Activated naive CD4-positive, alpha-beta T cell (primary cell): ENCODE results near the gene KIF26A.
"Not testable (repeated sequence)": the region's sequence is repeated elsewhere in the genome, so short reads cannot be mapped to it uniquely, and the experiment has no call there.

ENCODE experiments used
- DNase-seq, 4 experiments: peaks; one replicate each; lab custom pipeline; 2025; lab: John Stamatoyannopoulos, UW

Gene KIF26A

DNA sequence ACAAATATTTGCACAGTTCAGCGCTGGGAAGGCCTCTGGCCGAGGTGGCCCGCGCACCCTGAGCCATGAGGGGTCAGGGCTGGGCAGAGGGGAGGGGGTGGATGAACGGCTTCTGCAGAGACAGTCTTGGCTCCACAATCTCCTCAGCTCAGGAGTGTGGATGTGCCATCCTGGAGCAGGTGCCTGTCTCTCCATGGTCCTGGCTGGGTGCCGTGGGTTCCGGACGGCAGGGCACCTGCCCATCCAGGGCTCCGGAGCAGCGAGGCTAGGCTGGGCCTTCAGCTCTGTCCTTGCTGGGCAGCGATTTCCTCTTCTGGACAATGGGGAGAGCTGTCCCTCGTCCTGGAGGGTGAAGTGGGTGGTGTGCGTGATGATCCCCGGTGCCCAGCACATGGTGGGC, 55.6 kb downstream of the KIF26A start:
- no peak for DNase-seq

DNA sequence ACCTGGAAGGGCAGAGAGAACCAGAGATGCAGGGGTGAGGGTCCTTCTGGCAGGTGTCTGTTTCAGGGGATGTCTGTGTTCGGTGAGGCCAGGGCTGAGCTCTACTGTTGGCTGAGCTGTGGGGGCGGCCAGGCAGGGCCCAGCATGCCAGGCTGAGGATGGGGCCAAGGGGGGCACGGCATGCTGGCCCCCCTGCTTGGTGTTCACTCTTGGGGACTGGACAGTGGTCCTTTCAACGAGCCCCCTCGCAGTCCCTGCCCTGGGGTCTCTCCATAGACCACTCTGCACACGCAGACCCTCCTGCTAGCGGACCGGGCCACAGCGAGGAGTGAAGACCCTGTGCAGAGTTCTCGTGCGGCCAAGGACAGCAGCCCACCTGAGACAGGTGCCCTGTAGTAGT, 56.3 kb downstream of the KIF26A start:
- no peak for DNase-seq

DNA sequence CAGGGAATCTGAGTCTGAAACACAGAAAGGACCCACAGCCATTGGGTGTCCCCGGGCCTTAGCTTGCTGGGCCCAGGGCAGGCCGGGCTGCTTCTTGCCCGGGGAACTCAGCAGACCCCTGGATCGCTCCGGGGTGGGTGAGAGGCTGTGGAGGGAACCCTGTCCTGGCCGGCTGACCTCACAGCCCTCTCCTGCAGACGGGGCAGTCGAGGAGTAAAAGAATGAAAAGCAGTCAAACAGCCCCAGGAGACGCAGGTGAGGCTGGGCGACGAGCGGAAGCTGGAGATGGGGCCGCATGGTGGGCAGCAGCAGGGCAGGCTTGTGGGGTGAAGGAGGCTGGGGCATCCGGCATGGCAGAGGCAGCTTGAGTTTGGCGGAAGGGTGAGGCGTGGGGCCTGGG, 57.0 kb downstream of the KIF26A start:
- no peak for DNase-seq

DNA sequence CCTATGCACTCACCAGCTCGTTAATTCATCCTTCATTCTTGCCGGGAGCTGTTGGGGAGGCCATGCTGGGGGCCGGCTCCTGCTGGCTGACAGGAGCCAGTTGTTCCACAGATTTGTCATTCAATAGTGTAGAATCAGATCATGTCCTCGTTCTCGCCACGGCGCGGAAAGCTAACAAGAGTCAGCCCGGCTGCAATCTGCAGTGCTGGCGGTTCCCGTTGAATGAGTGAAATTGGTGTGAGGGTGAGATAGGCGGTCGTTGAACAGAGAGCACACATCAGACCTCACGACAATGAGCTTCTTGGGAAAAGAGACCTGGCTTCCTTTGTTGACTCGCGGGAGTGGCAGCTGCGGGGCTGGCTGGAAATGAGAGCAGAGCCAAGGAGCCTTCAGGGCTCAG, 57.5 kb downstream of the KIF26A start:
- no peak for DNase-seq

DNA sequence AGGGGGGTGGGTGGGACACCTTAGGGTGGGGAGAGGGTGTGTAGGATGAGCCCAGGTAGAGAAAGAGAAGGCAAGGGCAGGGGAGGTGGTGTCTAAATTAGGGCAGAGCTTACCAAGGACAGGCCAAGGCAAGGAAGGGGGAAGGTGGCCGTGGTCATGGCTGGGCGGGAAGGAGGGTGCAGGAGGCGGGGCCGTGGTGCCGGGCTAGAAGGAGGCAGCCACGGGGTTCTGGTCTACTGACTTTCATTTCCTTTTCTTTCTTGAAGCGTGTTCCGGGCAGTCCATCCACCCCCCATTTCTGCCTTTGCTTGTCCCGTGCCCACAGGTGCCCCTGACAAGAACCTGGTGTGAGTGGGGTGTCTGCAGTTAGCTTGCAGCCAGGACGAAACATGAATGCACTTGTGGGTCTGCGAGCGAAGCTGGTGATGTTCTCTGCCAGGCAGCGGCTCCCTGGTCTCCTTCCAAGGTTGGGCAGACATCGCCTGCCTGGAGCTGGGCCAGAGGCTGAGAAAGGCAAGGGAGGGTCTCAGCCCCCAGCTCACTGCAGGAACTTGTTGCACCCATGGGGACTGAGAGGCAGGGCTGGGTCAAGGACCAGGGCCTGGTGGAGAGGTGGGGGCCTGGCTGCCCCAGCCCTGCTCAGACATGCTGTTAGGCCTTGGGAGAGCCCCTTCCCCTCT, 58.2 kb downstream of the KIF26A start:
- no peak for DNase-seq

DNA sequence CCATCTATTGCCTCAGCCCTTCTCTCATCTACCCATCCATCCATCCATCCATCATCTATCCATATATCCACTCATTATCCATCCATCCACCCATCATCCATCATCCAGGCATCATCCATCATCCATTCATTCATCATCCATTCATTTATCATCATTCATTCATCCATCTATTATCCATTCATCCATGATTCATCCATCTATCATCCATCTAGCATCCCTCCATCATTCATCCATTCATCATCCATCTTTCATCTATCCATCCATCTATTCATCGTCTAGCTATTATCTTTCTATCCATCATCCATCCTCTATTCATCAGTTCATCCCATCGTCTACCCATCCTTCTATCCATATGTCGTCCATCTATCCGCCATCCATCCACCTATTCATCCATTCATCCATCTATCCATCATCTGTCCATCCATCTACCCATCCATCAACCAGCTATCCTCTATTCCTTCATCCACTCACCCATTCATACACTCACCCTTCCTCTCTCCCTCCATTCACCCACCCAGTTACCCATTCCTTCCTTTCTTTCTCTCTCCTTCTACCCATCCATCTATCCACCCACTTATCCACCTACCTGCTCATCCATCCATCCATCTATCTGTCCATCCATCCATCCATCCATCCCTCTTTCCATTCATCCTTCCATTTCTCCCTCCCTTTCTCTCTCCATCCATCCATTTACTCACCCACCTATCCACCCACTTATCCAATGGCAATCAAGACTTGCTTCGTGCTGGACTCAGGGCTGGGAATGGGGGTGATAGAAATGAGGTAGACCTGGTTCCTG, 59.3 kb downstream of the KIF26A start:
- no peak for DNase-seq

DNA sequence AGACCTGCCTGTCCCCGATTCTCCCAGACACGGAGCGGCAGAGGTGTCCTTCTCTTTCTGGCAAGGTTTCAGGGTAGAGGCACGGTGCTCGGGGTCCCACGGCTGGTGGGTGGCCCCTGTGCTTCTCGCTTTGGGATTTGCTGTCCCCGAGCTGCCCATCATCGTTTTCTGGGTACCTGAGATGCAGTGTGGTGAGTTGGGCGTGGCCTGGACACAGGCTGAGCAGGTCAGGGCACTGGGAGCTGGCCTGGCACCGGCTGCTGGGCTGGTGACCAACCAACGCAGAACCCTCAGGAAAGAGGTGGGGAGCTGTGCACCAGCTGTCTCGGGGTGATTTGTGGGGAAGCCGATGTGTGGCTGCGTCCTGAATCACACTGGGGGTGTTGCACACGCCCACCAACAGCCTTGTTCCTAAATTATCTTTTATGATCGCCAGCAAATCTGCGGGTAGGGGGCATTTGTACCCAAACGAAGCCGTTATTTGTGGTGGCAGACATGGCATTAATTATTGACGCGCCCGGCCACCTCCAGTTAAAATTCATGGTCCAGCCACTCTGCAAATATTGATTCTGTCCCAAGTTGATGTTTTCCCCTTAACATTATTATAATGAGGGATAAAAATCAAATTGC, 61.0 kb downstream of the KIF26A start:
- no peak for DNase-seq

DNA sequence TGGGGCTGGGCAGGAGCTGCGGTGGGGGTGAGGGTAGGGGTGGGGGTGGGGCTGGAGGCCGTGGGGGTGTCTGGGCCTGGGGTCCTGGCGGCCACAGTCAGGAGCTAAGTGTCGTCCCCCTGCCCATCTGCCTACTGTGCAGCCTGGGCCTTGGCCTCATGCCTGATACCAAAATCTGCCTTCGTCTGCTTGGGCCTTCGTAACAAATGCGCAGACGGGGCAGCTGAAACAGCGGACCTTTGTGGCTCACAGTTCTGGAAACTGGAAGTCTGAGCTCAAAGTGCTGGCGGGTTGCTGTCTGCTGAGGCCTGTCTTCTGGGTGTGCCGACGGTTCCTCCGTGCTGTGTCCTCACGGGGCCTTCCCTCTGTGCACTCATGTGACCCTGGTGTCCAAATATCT, 61.7 kb downstream of the KIF26A start:
- no peak for DNase-seq

DNA sequence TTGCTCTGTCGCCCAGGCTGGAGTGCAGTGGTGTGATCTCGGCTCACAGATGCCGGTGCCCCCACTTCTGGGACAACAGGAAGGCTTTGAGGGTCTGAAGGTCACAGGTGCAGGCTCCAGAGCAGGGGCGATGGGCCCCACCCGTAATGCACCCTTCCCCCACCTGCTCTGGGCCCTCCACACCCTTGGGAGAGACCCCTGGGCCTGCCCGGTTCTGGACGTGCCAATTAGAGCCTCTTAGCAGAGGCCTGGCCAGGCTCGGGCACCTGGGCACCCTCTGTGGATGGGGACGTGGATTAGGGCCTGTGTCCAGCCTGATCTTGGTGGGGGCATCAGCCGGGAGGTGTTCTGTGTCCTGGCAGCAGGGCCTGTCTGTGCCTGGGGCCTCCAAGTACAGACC, 62.2 kb downstream of the KIF26A start:
- DNase-seq, result no peak

DNA sequence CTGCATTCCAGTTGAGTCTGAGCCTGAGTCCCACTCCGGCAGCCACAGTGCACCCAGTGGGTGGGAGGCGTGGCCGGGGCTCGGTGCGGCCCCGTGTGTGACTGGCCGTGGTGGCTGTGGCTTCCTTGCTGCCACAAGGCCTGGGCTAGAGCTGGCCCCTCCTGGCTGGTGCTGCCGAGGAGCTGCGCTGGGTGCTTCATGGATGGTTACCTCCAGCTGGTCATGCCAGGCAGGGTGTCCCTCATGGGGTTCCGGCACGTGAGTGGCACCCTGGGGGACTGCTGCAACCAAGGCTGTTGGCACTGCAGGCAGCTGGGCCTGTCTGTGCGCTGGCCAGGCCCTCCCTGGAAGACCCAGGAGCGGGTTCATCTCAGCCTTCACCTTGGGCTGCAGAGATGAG, 62.7 kb downstream of the KIF26A start:
- DNase-seq, result no peak

DNA sequence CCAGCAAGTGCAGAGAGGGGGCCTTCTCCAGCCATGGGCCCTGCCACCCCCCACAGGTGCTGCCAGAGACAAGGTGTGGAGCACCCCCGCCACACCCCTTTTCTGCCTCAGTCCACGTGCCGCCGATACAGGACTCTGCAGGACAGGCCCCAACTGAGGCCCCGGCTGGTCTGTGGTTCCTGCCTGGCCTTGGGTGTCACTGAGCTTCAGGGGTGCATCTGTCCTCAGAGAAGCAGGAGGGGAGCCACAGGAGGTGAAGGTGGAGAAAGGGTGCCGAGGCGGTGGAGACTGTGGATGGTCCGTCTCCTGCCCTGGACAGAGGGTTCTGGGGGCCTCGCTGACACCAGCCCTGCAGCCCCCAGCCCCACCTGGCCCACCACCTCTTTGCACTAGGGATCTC, 63.1 kb downstream of the KIF26A start:
- no peak for DNase-seq

DNA sequence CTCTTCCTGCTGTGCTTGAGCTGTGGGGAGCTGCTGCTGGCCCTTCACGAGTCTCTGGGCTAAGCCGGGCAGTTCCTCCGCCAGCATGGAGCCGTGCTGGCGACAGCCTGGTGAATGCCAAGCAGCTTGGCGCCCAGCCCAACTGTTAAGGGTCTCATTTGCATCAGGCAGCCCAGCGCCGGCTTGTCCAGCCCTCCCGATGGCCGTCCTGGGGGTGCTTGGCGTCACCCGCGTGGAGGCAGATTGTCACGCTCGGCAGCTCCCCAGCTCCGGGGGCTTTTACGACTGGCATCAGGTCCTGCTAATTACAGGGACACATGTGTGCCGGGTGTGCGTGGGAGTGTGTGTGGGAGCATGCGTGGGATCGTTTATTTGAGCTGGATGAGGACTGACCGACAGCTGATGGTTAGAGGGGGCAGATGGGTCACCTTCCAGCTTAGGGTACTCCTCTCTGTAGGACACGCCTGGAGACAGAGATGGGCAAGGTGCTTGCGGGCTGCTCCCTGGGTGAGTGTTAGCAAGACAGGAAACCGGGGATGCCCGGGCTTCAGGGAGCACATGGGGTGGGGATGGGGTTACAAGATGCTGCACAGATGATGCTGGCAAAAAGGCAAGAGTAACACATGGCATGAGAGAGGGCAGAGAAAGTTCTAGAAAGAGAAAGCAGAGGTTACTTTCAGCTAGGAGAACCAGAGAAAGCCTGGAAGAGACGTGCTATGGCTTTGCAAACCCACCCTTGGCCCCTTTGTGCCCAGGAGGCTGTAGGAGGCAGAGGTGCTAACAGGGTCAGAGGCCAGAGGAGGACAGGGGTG, 64.1 kb downstream of the KIF26A start:
- no peak for DNase-seq

DNA sequence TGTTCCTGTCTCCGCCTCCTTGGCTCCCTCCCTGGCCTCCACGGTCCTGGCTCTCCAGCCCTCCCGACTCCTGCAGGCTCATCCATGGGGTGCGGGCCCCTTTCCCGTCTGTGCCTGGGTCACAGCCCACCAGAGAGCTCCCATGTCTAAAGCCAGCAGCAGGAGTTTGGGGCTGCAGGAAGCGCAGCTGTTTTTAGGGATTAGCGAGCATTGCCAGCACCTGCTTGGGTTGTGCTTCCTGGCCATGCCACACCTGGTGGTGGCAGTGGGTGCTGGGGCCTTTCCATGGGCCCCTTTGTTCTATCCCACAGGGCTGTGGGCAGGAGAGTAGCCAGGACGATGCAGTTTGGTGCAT, 64.7 kb downstream of the KIF26A start:
- no peak for DNase-seq

DNA sequence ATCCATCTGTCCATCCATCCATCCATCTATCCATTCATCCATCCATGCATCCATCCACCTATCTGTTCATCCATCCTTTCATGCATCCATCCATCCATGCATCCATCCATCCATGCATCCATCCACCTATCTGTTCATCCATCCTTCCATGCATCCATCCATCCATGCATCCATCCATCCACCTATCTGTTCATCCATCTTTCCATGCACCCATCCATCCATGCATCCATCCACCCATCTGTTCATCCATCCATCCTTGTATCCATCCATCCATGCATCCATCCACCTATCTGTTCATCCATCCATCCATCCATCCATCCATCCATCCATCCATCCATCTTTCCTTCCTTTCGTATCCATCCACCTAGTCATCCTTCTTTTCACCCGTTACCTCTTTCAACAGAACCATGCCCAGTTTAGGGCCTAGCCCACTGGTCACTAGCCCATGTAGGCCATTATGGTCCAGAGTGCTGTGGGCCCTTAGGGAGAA, 66.3 kb downstream of the KIF26A start:
- no peak for DNase-seq

DNA sequence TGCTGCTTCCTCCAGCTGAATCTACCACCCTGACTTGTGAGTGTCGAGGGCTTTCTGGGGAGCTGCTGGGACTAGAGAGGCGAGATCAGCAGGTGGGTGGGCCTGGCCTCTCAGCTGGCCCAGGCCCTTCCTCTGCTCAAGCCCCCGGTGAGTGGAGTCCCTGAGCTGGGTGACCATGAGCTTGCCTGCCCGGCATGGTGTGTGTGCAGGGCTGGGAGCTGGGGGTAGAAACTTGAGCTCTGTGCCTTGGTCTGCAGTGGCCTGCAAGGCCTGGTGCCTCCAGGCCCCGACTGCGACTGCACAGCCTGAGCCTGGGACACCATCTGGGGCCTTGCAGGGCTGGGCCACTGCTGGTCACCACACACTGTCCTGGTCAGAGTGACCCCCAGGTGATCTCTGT, 67.4 kb downstream of the KIF26A start:
- DNase-seq, result no peak

DNA sequence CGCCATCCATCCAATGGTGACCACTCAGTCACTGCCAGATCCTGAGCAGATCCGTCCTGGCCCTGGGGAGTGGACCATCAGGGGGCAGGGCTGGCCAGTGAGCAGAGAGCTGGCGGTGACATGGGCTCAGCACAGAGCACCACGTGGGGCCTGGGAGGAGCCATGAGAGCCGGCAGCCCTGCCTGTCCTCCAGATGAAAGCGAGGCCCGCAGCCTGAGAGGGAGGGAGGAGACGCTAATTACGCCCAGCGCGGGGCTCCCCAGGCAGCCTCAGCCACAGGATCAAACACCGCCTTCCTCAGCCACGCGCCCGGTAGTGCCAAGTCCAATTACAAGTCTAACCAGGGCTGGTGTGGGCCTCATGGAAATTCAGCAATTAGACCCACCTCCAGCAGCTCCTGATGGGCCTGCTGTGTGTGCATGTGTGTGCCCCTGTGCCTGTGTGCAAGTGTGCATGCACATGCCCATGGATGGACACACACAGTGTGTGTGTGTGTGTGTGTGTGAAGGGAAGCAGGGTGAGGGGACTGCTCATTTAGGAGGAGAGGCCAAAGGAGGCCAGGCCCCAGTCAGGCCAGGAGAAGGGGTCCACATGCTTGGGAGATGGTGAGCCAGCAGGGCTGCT, 68.0 kb downstream of the KIF26A start:
- DNase-seq, result no peak

DNA sequence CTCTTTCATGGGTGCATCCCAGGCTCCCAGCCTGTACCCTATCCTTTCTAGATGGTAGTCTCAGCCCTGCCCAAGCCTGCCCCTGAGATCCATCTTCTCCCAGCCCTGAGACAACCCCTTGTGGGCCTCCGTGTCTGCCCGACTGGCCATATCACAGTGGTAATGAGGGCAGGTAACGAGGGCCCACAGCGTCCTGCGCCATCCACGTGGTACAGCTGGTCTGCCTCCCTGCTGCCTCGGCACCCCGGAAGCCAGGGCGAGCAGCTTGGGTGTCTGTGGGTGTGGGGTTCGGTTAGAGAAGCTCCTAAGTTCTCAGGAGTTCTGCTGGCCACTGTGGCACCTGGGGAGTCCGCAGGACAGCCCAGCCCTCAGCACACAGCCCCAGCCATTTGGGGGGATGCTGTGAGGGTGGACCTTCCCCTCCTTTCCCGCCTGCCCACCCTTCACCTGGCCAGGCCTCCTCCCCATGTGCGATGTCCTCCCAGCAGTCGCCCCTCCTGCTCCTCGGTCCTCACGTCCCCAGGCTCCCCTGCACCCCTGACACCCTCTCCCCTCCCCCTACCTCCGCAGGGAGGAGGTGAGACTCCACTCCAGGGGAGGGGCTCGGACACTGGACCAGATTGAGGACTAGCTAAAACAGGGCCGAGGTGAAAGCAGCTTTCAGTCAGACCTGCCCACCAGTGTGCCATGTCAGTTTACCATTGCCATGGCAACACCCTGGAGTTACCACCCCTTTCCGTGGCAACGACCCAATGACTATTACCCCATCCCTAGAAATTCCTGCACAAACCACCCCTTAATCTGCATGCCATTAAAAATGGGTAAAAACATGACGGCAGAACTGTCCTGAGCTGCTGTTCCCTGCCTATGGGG, 69.0 kb downstream of the KIF26A start:
- DNase-seq, result no peak

DNA sequence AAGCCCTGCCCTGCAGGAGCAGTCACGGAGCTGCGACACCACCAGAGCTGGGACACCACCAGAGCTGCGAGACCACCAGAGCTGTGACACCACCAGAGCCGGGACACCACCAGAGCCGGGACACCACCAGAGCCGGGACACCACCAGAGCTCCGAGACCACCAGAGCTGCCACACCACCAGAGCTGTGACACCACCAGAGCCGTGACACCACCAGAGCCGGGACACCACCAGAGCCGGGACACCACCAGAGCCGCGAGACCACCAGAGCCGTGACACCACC, 69.6 kb downstream of the KIF26A start:
- DNase-seq, result not testable (repeated sequence)

DNA sequence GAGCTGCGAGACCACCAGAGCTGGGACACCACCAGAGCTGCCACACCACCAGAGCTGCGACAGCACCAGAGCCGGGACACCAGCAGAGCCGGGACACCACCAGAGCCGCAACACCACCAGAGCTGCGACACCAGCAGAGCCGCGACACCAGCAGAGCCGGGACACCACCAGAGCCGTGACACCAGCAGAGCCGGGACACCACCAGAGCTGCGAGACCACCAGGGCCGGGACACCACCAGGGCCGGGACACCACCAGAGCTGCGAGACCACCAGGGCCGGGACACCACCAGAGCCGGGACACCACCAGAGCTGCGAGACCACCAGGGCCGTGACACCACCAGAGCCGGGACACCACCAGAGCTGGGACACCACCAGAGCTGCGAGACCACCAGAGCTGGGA, 69.9 kb downstream of the KIF26A start:
- DNase-seq, result not testable (repeated sequence)

DNA sequence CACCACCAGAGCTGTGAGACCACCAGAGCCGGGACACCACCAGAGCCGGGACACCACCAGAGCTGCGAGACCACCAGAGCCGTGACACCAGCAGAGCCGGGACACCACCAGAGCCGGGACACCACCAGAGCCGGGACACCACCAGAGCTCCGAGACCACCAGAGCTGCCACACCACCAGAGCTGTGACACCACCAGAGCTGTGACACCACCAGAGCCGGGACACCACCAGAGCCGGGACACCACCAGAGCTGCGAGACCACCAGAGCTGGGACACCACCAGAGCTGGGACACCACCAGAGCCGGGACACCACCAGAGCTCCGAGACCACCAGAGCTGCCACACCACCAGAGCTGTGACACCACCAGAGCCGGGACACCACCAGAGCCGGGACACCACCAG, 70.7 kb downstream of the KIF26A start:
- DNase-seq, result not testable (repeated sequence)
